M059J (cell line): ENCODE results near the gene ARF1. TPM values are rescaled to one million over a fixed set of nuclear protein-coding genes. Genes with fewer than 3 reads are reported as not detected.

Experiments
- DNase-seq: peaks from one replicate; pipeline ENCODE4 v3.0.0-alpha.2; 2012; ENCODE audit warnings: low read depth
- total RNA-seq: library from RNA; depleted of rRNA; stranded (reverse); fragments of >200 nt; shearing (Covaris generic); gene quantifications from 2 replicates; pipeline ENCODE4 v1.2.3, GENCODE V29; 2014; rRNA removed

The ARF1 gene
- 205 and 280 TPM in 2 replicates for total RNA-seq

GRCh38 chr1:228082214-228082917 lies at the start of gene ARF1:
Gene ARF1 (plus strand): TSS chr1:228082708. CDS start chr1:228097115, 14,407 bp downstream.
- peak; percentile 88 for DNase-seq

GRCh38 chr1:228033376-228033775 lies 49.1 kb upstream of the ARF1 start:
- no peak for DNase-seq

GRCh38 chr1:228034954-228035837 lies 47.3 kb upstream of the ARF1 start:
- DNase-seq: no peak

DNA sequence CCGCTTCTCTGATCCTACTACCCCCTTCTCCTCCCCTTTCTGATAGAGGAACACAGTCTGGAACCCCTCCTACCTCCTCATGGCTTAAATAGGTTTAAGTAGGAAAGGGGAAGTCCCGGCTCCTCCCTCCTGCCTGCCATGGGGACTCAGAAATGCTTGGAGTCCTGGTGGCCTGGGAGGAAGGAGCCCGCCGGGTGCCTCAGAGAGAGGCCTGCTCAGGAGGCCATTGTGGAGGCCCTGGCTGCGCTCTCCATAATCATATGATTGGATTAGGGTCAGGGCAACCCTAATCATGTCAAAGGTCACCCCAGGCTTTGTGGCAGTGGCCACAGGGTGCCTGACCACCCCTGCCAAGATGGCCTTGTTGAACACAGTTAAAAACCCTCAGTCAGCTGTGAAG lies 46.7 kb upstream of the ARF1 start:
- DNase-seq: no peak

DNA sequence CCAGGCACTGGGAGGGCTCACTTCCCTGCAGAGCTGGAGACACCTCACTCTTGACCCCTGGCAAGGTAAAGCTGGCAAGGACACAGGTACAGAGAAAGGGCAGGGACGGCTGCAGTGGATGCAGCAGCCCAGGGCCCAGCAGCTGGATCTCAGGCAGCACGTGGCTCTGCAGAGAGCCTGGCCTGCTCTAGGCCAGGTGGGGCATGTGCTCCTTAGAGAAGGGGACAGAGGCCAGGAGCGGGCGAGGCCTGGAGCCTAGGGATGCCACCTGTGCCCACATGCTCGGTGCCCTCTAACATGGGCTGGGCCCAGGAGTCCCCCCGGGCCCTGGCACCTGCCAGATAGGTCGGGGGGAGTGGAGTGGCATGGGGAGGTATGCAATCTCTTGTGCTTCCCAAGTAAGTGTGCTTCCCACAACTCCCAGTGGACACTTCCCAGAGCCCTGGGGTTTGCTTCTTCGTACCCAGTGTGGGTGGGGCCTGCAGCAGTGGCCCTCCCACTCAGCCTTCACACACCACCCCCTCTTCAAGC lies 45.7 kb upstream of the ARF1 start:
- no peak for DNase-seq

- no peak for DNase-seq
Measured at GRCh38 chr1:228037401-228038386, 44.8 kb upstream of the ARF1 start.

DNA sequence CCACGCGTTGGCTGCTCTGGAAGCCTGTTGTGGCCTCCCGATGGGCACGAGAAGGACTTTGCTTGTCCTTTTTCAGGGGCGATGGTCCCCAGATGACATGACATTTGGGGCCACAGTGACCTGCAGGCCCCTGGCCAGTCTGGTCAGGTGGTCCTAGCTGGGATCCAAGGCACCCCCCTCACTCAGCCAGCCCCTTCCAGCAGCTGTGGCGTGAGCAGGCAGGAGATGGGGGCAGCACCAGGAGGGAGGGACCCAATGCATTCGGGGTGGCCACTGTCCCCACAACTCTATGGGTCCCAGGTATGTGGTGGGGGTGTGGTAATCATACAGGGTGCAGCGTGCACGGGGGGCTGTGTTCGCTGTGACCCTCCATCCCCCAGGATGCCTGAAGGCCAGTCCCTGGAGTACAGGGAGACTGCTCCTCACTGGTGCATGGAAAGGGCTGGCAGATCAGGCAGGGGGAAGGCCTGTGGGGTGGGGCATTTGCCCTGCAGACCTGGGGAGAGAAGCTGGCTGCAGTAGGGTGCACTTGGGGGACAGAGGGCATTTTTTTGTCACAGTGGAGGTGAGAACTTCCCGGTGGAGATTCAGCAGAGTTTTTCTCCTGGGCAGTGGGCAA lies 44.0 kb upstream of the ARF1 start:
- DNase-seq: no peak

- DNase-seq: no peak
Measured at GRCh38 chr1:228039006-228039903, 43.3 kb upstream of the ARF1 start.

DNA sequence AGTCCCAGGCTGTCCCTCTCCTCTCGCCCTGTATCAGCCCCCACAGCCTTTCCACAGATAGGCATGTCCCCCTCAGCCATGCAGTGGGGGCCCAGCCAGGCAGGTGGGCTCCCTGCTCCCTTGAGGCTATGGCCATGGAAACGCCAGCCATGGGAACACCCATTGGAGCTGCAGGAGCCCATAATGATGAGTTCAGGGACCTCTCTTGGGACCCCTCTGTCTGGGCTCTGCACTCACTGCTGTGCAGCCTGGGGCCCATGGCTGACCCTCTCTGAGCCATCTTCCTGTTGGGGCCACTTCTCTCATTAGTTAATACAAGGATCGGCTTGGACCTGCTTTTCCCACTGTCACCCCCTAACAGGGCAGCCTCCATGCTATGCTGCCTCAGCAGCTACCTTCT lies 42.5 kb upstream of the ARF1 start:
- DNase-seq: no peak

GRCh38 chr1:228041316-228041715 lies 41.2 kb upstream of the ARF1 start:
- DNase-seq: no peak

DNA sequence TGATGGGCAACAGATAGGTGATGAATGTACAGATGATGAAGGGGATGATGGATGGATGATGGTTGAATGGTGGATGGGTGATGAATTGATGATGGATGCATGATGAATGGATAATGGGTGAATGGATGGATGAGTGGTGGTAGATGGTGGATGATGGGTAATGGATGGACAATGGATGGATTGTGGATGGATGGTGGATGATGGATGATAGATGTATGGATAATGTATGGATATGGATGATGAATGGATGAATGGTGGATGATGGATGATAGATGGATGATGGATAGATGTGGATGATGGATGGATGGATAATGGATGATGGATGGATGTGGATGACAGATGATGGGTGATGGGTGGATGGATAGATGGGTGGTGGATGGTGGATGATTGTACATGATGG lies 40.0 kb upstream of the ARF1 start:
- DNase-seq: no peak

GRCh38 chr1:228043281-228043848 lies 39.1 kb upstream of the ARF1 start:
- peak; percentile 91 for DNase-seq

DNA sequence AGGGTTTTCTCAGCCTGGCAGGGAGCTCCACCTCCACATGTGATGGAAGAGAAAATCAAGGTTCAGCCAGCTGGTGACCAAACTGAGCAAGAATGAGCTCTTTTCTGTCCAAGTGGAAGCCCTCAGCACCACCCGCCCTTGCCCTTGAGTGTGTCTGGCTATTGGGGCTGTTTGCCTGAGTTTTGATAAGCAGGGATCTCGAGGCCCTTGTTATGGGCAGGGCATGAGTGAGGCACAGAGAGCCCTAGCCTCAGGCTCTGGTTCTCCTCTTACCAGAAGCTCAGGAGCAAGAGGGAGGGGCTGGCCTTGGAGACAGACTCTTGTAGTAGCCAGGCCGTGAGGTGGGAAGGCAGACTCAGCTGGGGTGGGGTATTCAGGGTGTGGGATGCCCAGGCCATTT lies 37.5 kb upstream of the ARF1 start:
- DNase-seq: no peak

DNA sequence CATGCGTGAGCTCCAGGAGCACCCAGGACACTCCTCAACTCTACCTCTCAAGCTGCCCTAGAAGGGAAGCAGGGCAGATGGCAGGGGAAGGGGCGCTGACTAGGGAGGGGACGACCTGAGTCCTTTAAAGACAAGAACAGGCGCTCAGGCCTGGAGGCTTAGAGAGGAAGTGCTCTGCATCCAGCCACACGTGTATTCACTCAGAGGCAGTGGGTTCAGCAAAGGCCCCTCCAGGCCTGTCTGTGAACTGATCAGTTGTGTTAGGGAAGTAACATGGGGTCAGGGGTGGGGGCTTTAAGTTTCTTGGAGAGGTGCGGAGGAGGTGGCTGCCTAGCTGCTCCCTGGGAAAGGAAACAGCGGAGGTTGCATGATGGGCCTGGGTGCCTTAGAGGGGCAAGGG lies 37.1 kb upstream of the ARF1 start:
- no peak for DNase-seq

DNA sequence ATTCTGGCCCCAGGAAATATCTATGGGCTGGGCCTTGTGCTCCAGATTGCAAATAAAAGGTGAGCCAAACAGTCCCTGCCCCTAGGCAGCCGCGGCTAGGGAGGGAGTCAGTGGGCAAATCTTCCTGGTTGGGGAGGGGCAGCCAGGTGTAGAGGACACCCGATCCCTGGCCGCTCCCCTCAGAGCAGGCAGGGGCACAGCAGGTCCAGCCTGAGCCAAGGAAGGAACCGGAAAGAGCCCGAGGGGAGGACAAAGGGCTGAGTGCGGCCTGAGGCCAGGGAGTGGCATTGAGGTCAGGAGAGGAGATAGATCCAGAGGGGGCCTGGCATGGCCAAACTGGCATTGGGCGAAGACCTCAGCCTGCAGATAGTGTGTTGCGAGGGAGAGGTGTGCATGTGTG lies 36.6 kb upstream of the ARF1 start:
- DNase-seq: no peak

DNA sequence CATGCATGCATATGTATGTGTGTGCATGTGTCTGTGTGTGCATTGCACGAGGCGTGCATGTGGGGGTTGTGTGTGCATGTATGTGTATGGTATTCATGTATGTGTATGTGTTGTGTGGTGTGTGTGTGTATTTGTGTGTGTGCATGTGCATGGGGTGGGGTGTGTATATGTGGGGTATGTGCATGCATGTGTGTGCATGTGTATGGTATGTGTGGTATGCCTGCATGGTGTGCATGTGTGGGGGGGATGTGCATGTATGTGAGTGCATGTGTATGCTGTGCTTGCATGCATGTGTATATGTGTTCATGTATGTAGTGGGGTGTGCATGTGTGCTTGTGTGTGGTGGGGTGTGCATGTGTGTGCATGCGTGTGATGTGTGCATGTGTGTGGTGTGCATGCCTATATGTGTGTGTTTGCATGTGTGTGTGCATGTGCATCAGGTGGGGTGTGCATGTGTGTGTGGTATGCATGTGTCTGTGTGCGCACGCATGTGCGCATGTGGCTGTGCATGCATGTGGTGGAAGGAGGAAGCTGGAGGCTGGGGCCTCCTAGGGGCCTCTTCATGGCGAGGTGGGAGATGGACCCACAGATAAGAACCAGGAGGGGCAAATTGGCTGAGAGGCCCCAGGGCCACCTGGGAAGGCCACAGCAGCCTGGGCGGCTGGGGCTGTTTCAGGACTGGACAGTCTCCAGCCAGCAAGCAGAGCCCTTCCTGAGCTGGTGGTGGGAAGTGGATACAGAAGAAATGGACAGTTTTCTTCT lies 35.9 kb upstream of the ARF1 start:
- DNase-seq: no peak

DNA sequence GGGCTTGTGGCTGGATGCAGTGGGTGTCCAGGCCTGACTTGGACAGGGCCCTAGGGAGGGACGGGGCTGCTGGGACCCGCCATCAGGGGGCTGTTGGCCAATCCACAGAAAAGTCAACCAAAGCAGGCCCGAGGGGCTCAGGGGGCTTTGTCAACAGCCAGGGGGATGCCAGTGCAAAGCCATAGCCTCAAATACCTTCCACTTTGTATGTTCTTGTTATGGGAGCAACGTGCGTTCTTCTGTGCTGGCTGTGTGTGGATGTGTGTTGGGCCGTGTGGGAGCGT lies 35.4 kb upstream of the ARF1 start:
- no peak for DNase-seq

GRCh38 chr1:228048120-228048519 lies 34.4 kb upstream of the ARF1 start:
- no peak for DNase-seq

DNA sequence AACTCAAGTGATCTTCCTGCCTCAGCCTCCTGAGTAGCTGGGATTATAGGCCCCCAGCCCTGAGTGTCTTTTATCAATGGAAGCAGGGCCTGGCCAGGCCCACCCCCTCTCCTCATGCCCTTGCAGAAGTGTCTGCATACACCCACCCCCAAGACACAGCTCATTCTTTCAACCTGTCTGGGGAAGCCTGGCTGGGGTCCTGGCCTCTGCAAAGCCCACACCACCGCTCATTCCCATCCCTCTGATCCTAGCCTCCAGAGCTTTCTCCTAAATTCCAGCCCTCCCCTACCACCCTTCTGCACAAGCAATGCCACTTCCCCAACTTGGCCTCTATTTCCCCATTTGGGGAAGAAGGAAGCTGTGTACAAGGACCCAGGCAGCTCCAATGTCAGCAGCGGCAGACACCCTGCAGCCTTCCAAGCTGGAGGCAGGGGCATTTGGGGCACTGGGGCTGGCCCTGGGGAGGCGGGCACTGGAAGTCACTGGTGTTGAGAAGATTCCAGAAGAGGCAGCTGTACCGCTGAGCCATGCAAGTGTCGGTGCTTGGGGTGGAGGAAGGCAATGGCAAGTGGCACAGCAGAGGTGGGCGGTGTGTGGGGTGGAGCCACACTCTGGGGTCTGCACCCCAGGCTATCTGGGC lies 33.7 kb upstream of the ARF1 start:
- DNase-seq: no peak
